OCI-LY7 (cell line): ENCODE results near the gene PSMA6. TPM values are rescaled to one million over a fixed set of nuclear protein-coding genes. Genes with fewer than 3 reads are reported as not detected.

Source experiments
- BruUV-seq: library from RNA; stranded (reverse); fragments of 400-500 nt; replicated peaks from 2 replicates; lab custom pipeline; 2021; lab: Mats Ljungman, UMichigan
- CTCF ChIA-PET: fragments of 300-600 bp; sonication (Branson Sonifier 250); formaldehyde crosslinking; loops from one replicate; lab custom pipeline; 2022; ENCODE audit warnings: antibody characterized with exemption; ENCODE audit not compliant: unreplicated experiment; lab: Charles Lee
- POLR2A ChIA-PET: fragments of 300-600 bp; sonication (Branson Sonifier 250); formaldehyde crosslinking; loops from one replicate; lab custom pipeline; 2022; ENCODE audit warnings: antibody characterized with exemption; lab: Charles Lee
- DNase-seq: peaks from one replicate; pipeline ENCODE4 v3.0.0-alpha.2; 2015; ENCODE audit warnings: low spot score
- H2AFZ ChIP-seq: fragments of 200-600 bp; sonication (generic), shearing (Covaris generic); 2 replicates; pipeline ENCODE4 v1.6.1; 2014; ENCODE audit warnings: mild to moderate bottlenecking, antibody characterized with exemption, low read length, moderate library complexity
- H3K27ac ChIP-seq: fragments of 200-600 bp; sonication (generic); 2 replicates; pipeline ENCODE4 v1.5.1; 2014; ENCODE audit warnings: mixed run types, low read depth, mild to moderate bottlenecking, moderate library complexity, low read length, inconsistent platforms; ENCODE audit not compliant: poor library complexity, severe bottlenecking
- H3K36me3 ChIP-seq: fragments of 200-600 bp; sonication (generic); 2 replicates; pipeline ENCODE4 v1.6.1; 2014; ENCODE audit warnings: mild to moderate bottlenecking, antibody characterized with exemption, low read length, moderate library complexity, mixed read lengths; ENCODE audit not compliant: insufficient read depth
- H3K4me1 ChIP-seq: fragments of 200-600 bp; sonication (generic); 2 replicates; pipeline ENCODE4 v1.5.1; 2014; ENCODE audit warnings: mild to moderate bottlenecking, low read length; ENCODE audit not compliant: insufficient read depth, poor library complexity, severe bottlenecking
- H3K4me2 ChIP-seq: fragments of 200-600 bp; sonication (generic); 2 replicates; pipeline ENCODE4 v1.6.1; 2014; ENCODE audit warnings: mild to moderate bottlenecking, low read length
- H3K4me3 ChIP-seq: fragments of 200-600 bp; sonication (generic); 2 replicates; pipeline ENCODE4 v1.5.1; 2014; ENCODE audit warnings: mild to moderate bottlenecking, low read depth, low read length; ENCODE audit not compliant: poor library complexity, severe bottlenecking
- H3K79me2 ChIP-seq: fragments of 200-600 bp; sonication (generic); 2 replicates; pipeline ENCODE4 v1.6.1; 2016; ENCODE audit warnings: low read depth, mild to moderate bottlenecking, low read length, moderate library complexity, mixed read lengths; ENCODE audit not compliant: insufficient read depth
- H3K9me2 ChIP-seq: fragments of 200-600 bp; sonication (generic); 2 replicates; pipeline ENCODE4 v1.6.1; 2016; ENCODE audit warnings: mild to moderate bottlenecking, low read length, mixed read lengths; ENCODE audit not compliant: insufficient read depth
- H3K9me3 ChIP-seq: fragments of 200-600 bp; sonication (generic); 2 replicates; pipeline ENCODE4 v1.6.1; 2014; ENCODE audit warnings: mild to moderate bottlenecking, mixed run types, low read length, mixed read lengths
- H4K20me1 ChIP-seq: fragments of 200-600 bp; sonication (generic); 2 replicates; pipeline ENCODE4 v1.6.1; 2014; ENCODE audit warnings: mild to moderate bottlenecking, antibody characterized with exemption, low read length, moderate library complexity, mixed read lengths; ENCODE audit not compliant: insufficient read depth
- CTCF ChIP-seq: fragments of 200-600 bp; sonication (generic); conservative IDR thresholded peaks from 2 replicates; pipeline ENCODE4 v1.5.1; 2014; ENCODE audit warnings: mild to moderate bottlenecking, antibody characterized with exemption, low read length, moderate library complexity, mixed read lengths
- EZH2phosphoT487 ChIP-seq: fragments of 200-600 bp; sonication (generic); IDR thresholded peaks from 2 replicates; pipeline ENCODE4 v1.6.1; 2018; ENCODE audit warnings: low read depth, borderline replicate concordance, mild to moderate bottlenecking, mixed run types, antibody characterized with exemption, low read length, moderate library complexity, mixed read lengths
- intact Hi-C: fragments of 100-400 bp; cut with micrococcal nuclease; formaldehyde crosslinking; loops from one replicate; pipeline ENCODE4 v1.10.0; 2022; ENCODE audit not compliant: unreplicated experiment
- total RNA-seq, 2 experiments: library from RNA; depleted of rRNA in 1 of 2; stranded (reverse); fragments of >200 nt in 1 of 2; shearing (Covaris generic) in 1 of 2; gene quantifications; 2 replicates each; pipeline ENCODE4 v1.2.3, GENCODE V29; 2014 to 2022

PSMA6 gene
- total RNA-seq, 2 experiments from 2014 or later = 216 to 267 TPM

GRCh38 chr14:35285168-35286002 lies 6.8 kb upstream of the PSMA6 start:
- TF ChIP-seq EZH2phosphoT487 (no peak), CTCF (no peak)
- H3K27ac ChIP-seq = peak overlapping the region; percentile 99
- no peaks in the 10 kb centered on the region for H4K20me1 ChIP-seq
- peak overlapping the region; percentile 59 for H3K4me3 ChIP-seq
- H3K4me1 ChIP-seq = peaks cover 81% of the 10 kb centered on the region
- ChIA-PET POLR2A (interaction anchor here (0.6 to 3.5 kb wide), 13 partner anchors 9 to 569 kb away, joined by 3 to 14 read pairs (median 4); partner anchors contain the start of gene FAM177A1), CTCF (interaction anchor here (0.6 to 1.0 kb wide), 2 partner anchors 53 to 519 kb away, joined by 3 read pairs; no protein-coding TSS in a partner anchor)
- H3K9me3 ChIP-seq = no peaks in the 10 kb centered on the region; the same call in 1 of the 2 replicates
- no peaks in the 10 kb centered on the region for H3K9me2 ChIP-seq
- peaks cover 19% of the 10 kb centered on the region for H3K36me3 ChIP-seq
- H2AFZ ChIP-seq = peak overlapping the region; percentile 46; the same call in 1 of the 2 replicates
- no peaks in the 10 kb centered on the region for H3K79me2 ChIP-seq
- intact Hi-C loops = loop anchor here (2.0 to 10.0 kb wide), 3 partner anchors 58 to 411 kb away; partner anchors contain the start of genes BAZ1A and NFKBIA
- peak overlapping the region; percentile 85 for H3K4me2 ChIP-seq
- DNase-seq = peak; percentile 81
- no TSS peak for BruUV-seq

GRCh38 chr14:35286003-35286600 lies 6.1 kb upstream of the PSMA6 start:
- Histone ChIP-seq H3K9me2 (no peaks in the 10 kb centered on the region), H3K4me1 (peaks cover 84% of the 10 kb centered on the region), H3K27ac (peak overlapping the region; percentile 99), H3K36me3 (peaks cover 19% of the 10 kb centered on the region), H4K20me1 (no peaks in the 10 kb centered on the region), H3K4me2 (peak overlapping the region; percentile 85), H2AFZ (peak overlapping the region; percentile 46; the same call in 1 of the 2 replicates), H3K9me3 (no peaks in the 10 kb centered on the region; the same call in 1 of the 2 replicates), H3K4me3 (peak overlapping the region; percentile 59), H3K79me2 (no peaks in the 10 kb centered on the region; the same call in 1 of the 2 replicates)
- DNase-seq = peak; percentile 72
- ChIA-PET CTCF (interaction anchor here (0.7 to 1.4 kb wide), 3 partner anchors 11 to 56 kb away, joined by 3 to 5 read pairs (median 3); no protein-coding TSS in a partner anchor), POLR2A (interaction anchor here (0.5 to 3.5 kb wide), 17 partner anchors 9 to 580 kb away, joined by 3 to 14 read pairs (median 4); partner anchors contain the start of gene FAM177A1)
- TF ChIP-seq EZH2phosphoT487 (no peak), CTCF (no peak; the same call in 1 of the 2 replicates)
- BruUV-seq = TSS peak; percentile 56
- intact Hi-C loops = loop anchor here (5.0 to 10.0 kb wide), 2 partner anchors 59 to 411 kb away; partner anchors contain the start of gene BAZ1A
